ENCODE measurements around the gene ELAVL2.

DNA sequence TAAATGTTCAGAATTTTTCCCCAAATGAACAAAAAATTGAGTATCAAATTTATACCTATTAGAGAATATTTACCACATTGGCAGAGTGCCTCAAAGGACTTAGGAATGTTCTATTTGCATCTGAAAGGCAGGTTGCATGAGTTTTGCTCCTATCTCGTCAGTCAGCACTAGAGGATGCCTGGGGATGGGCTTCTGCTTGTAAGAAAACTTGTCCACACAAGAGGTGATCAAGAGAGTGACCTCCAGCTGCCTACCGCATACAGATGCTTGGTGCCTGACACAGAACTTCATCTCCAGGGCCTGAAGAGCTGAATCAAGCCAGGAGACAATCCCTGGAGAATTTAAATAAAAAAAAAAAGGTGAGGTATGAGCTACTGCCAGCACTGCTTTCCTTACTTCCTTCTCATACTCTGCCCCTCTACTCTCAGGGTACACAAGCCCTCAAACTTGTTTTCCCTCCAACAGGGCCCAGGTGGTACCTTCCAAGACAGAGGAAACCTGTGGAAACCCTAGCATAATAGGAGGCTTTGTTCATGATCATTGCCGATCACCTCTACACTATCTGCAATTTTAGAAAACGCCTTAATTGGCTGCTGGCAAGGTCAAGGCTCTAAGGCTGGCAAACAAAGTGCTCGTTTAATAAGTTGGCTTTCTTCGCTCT lies 166.6 kb downstream of the ELAVL2 start:
- TF ChIP-seq, protein P1, sequence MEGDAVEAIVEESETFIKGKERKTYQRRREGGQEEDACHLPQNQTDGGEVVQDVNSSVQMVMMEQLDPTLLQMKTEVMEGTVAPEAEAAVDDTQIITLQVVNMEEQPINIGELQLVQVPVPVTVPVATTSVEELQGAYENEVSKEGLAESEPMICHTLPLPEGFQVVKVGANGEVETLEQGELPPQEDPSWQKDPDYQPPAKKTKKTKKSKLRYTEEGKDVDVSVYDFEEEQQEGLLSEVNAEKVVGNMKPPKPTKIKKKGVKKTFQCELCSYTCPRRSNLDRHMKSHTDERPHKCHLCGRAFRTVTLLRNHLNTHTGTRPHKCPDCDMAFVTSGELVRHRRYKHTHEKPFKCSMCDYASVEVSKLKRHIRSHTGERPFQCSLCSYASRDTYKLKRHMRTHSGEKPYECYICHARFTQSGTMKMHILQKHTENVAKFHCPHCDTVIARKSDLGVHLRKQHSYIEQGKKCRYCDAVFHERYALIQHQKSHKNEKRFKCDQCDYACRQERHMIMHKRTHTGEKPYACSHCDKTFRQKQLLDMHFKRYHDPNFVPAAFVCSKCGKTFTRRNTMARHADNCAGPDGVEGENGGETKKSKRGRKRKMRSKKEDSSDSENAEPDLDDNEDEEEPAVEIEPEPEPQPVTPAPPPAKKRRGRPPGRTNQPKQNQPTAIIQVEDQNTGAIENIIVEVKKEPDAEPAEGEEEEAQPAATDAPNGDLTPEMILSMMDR (conservative IDR thresholded peaks at IDR 0.05; ENCODE audit: low read depth, low read length), result no peak
- no peak for TF ChIP-seq EZH2 (IDR thresholded peaks at IDR 0.05; ENCODE audit: borderline replicate concordance, low read depth, low read length, poor library complexity, severe bottlenecking)
